Kidney tubule cell (primary cell): ENCODE measurements around the gene TRAF5.
"Not testable (repeated sequence)": the region's sequence is repeated elsewhere in the genome, so short reads cannot be mapped to it uniquely, and the experiment has no call there.

Experiments used
- DNase-seq: peaks from one replicate; pipeline ENCODE4 v3.0.0-alpha.2; 2018; ENCODE audit warnings: low spot score

TRAF5 gene

DNA sequence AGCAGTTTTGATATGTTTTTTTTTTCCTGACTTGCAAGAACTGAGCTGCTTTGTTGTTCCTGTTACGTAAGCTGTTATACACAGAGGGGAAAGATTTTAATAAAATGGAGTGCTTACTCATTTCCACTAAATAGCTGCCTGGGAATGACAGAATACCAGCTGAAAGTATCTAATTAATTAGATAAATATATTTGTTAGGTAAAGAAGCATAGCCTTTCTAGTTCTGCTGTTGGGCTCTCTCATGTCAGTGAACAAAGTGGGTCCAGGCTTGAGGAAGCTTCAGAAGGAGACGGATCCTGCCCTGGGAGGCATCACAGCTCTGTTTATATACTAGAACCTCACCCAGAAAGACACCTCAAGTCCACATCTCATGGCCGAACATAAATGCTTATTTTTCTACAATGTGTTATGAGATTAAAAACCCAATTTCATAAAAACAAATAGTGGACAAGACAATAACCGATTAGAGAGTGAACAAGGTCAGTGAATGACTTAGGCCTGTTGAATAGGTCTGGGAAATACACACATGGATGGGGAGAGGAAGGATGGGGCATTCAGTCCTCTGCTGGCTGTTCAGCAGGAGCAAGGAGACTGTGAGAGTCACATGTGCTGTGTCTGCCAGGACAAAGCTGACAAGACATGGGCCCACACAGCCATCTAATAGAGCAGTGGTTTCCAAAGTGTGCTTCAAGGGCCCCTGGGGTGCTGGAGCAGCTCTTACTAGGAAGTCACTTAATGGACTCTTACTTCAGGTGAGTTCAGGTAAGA is 20.6 kb downstream of the TRAF5 start:
- DNase-seq, result no peak

DNA sequence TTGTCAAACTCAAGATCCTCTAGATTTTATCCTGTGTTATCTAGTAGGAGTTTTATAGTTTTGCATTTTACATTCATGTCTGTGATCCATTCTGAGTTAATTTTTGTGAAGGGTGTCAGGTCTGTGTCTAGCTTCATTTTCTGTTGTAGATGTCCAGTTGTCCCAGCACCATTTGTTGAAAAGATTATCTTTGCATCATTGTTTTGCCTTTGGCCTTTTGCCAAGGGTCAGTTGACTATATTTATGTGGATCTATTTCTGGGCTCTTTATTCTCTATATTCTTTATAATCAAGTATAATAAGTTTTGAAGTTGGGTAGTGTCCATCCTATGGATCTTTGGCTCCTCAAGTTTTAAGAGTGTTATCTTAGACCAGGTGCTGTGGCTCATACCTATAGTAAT is 21.9 kb downstream of the TRAF5 start:
- no peak for DNase-seq

DNA sequence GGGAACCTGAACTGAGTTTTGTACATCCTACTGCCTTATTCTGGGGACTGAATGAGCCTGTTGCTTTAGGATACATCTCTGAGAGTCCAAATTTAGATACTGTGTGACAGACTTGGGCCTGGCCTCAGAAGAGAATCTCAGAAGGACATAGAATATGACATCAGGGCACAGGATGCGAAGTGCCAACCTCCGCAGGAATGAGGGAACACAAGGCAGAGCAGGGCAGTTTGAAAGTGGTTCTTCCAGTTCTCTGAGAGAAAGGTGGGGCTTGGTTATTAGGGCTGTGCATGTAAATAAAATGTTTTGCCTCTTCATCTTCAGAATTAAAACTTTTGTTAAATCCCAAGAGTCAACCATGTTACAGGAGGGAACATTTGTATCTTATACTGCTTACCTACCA is 23.1 kb downstream of the TRAF5 start:
- no peak for DNase-seq

DNA sequence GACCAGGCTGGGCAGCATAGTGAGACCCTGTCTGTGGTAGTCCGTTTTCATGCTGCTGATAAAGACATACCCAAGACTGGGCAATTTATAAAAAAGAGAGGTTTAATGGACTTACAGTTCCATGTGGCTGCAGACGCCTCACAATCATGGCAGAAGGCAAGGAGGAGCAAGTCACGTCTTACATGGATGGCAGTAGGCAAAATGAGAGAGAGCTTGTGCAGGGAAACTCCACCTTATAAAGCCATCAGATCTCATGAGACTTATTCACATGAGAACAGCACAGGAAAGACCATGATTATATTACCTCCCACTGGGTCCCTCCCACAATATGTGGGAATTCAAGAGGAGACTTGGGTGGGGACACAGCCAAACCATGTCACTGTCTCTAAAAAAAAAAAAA is 25.4 kb downstream of the TRAF5 start:
- DNase-seq, result not testable (repeated sequence)

DNA sequence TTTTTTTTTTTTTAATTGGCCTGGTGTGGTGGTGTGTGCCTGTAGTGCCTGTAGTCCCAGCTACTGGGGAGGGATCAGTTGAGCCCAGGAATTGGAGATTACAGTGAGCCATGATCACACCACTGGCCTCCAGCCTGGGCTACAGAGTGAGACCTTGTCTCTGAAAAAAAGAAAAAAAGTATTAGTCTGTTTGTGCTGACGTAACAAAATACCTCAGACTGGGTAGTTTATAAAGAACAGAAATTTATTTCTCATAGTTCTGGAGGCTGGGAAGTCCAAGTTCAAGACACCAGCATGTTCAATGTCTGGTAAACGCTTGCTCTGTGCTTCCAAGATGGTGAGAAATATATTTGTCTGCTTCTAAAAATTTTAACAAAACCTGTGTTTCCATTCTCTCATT is 25.8 kb downstream of the TRAF5 start:
- no peak for DNase-seq

GRCh38 chr1:211352985-211353515 is 26.4 kb downstream of the TRAF5 start:
- DNase-seq, result peak; percentile 74

GRCh38 chr1:211353562-211354212 is 27.1 kb downstream of the TRAF5 start:
- no peak for DNase-seq

DNA sequence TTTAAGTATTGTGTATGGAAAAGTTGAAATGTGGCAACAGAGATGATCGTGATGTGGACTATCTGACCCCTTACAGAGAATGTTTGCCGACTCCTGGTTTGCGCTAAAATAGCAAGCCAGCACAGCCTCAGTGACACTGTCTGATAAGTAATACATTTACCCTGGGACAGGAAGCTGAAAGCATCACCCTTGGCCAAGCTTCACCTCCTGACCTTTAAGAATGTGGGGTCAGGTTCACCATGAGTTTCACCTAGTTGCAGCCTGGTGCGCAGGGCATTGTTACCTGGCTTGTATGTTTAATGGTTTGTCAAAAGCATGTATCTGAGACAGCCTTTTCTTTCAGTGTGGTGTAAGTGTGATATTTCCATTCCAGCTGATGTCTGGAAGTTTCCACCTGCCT is 29.2 kb downstream of the TRAF5 start:
- DNase-seq, result no peak

GRCh38 chr1:211356723-211357407 is 30.2 kb downstream of the TRAF5 start:
- peak; percentile 55 for DNase-seq

DNA sequence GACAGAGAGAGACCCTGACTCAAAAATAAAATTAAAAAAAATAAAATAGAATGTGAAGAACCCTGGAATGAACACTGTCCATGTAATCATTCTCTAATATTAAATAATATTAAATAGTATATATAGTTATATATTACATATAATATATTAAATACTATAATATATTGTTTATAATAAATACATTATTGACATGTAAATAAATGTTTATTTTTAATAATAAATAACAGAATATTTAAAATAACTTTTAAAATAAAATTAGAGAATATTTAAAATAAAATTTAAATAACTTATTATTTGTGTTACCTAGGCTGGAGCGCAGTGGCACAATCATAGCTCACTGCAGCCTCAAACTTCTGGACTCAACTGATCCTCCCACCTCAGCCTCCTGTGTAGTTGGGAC is 32.1 kb downstream of the TRAF5 start:
- no peak for DNase-seq

GRCh38 chr1:211359876-211360275 is 33.2 kb downstream of the TRAF5 start:
- peak; percentile 72 for DNase-seq

DNA sequence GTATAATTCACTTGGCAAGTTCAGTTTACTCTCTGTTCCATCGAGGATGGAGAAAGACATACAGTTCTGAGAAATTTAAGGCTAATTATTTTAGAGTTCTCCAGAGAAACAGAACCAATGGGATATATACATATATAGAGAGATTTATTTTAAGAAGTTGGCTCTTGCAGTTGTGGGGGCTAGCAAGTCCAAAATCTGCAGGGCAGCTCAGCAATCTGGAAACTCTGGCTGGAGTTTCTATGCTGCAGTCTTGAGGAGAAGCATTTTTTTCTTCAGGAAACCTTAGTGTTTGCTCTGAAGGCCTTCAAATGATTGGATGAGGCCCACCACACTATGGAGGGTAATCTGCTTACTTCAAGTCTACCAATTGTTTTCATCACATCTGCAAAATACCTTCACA is 34.6 kb downstream of the TRAF5 start:
- DNase-seq, result no peak

DNA sequence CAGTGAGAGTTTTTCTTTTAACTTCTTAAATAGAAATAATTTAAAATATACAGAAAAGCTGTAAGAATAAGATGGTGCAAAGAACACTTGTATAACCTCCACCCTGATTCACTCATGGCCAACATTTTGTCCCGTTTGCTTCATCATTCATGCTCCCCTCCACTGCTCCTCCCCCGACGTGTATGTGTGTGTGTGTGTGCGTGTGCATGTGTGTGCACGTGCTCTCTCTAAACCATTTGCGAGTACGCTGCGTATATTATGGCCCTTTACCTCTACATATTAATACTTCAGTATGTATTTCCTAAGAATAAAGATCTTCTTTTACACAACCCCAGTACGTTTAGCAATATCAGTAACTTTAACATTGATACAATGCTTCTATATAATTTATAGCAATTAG is 43.0 kb downstream of the TRAF5 start:
- no peak for DNase-seq

DNA sequence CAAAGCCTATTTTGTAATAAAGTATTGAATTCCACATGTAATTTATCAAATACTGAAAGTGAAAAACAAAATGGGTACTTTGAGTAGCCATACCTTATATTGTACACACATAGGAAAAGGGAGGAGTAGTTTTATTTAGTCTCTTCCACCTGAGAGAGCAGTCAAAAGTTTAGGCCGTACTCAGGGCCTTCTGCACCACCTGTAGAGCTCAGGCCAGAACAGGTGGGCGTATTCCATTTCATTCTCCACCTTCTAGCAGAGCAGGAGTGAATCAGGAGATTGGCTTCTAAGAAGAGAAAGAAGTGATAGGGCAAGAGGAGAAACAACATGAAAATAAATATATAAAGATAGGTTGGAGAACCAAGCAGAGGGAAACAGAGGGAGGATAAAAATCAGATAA is 44.0 kb downstream of the TRAF5 start:
- DNase-seq, result peak; percentile 24

DNA sequence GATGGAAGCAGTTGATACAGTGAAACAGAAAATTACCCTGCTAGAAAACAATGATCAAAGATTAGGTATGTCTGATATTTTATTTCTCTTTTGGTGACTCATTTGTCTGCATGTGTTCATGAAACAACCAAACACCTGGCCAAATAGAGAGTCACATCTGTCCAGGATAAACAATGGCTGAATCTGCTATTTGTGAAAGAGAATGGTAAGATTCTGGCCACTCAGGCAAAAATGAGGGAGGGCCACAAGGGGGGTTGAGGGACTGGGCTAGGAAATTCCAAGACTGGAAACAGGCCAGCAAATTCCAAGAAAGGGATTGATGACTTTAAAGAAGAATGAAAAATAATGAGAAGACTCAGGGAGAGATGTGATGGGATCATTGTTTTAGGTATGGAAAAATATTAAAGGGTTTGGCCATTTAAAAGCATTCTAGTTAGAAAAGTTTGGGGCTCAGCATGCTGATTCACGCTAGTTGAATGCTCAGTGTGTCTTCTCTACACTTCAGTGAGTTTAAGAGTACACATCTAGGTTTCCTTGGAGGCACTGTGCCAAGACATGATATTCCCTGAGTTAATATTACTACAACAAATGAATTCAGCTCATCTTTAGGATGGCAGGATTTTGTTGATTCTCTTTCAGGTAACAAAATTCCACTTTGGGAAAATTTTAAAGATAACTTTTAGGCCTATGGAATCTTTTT is 44.9 kb downstream of the TRAF5 start:
- DNase-seq, result peak; percentile 89

- DNase-seq, result no peak
Observed at GRCh38 chr1:211372463-211372862, 45.8 kb downstream of the TRAF5 start.

DNA sequence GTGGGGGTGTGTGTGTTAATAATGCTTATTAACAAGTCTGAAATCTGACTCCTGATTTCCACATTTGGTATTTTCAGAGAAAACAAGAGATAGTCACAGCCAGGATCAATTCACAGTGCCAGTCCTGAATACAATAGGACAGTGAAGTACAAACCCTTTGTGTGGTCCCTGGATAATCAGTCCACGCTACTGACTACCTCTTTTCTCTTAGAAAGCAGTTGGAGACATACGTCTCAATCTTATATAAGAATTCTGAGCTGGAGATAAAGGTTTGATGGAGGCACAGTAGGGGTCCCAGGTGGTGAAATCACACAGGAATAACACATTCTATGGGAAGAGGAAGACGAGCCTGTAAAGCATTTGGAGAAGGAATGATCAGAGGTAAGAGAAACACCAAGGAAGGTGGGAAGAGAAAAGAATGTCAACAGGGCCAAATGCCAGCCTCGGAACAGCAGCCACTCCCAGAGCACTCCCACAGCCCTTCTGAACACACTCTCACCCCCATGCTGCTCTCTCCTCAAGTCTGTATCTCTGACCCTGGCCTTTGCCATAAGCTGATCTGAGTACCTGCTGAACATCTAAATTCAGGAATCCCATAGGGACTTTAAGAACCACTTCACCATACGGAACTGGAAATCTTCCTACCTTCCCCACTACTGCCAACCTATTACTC is 48.6 kb downstream of the TRAF5 start:
- no peak for DNase-seq

GRCh38 chr1:211375949-211376348 is 49.3 kb downstream of the TRAF5 start:
- DNase-seq, result no peak

- no peak for DNase-seq
Observed at GRCh38 chr1:211376807-211377470, 50.3 kb downstream of the TRAF5 start.

DNA sequence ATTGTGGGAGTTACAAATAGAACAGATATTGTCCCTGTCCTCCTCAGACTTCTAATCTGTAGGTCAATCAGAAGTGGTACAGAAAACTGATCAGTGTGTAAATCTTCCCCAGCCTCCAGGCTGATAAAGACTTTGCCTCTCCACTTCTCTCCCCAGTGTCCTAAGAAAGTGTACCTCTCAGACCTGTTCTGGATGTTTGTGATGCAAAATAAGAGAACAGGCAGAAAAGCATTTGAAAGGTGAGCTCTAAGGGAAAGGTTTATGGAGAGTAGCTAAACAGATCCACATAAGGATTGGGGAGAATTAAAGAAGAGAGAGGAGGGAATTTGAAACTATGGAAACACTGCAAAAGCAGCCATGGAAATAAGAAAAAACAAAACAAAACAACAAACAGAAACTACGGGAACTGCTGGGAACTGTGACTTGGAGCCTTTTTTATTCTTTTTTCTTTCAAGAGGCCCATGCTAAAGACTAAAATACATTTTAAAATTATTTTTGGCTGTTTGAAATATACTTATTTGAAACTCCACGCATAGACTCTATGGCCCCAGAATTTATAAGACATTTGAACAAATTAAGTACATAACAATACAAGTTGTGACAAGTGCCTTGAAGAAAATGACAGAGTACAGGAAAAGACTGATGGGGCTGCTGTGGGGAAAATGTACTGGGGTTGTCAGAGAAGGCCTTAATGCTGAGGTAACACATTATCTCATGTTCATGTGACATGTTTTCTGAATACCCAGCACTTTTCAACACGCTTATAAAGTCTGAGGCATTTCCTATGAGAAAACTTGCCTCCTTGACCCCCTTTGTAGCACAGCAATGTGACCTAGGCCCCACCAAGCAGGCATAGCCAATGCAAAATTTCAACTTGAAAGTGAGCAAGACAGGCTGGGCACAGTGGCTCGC is 51.2 kb downstream of the TRAF5 start:
- DNase-seq, result no peak
